ENCODE results near the gene TPRG1L. TPM values are rescaled to one million over a fixed set of nuclear protein-coding genes. Genes with fewer than 3 reads are reported as not detected.

The TPRG1L gene
- polyA plus RNA-seq, 1 donor from 2014 or later, result 37.8 TPM

GRCh38 chr1:3625151-3625907 is 514 bp downstream of the TPRG1L start:
- Mint-ChIP-seq H3K4me3 (peak overlapping the region; percentile 83 to 99 (median 94)), H3K27me3 (no peaks in the 10 kb centered on the region), H3K9me3 (no peaks in the 10 kb centered on the region), H3K4me1 (peaks cover 26 to 30% (median 27%) of the 10 kb centered on the region in 3 donors), H3K27ac (peak overlapping the region in 2 of 3 donors; percentile 46 to 86), H3K36me3 (peaks cover 1% of the 10 kb centered on the region)

- Mint-ChIP-seq H3K27ac (peak overlapping the region; percentile 13 to 86 (median 80)), H3K4me1 (peaks cover 26 to 32% (median 29%) of the 10 kb centered on the region in 3 donors), H3K27me3 (no peaks in the 10 kb centered on the region), H3K9me3 (no peaks in the 10 kb centered on the region), H3K36me3 (peaks cover 1% of the 10 kb centered on the region), H3K4me3 (peak overlapping the region; percentile 83 to 99 (median 94))
These were observed 1.2 kb downstream of the TPRG1L start for GRCh38 chr1:3626025-3626424.

- Mint-ChIP-seq H3K4me1 (peaks cover 19 to 26% (median 23%) of the 10 kb centered on the region in 3 donors), H3K27me3 (no peaks in the 10 kb centered on the region), H3K4me3 (peak overlapping the region in 1 of 4 donors; percentile 75), H3K36me3 (peaks cover 1% of the 10 kb centered on the region), H3K27ac (no peak overlapping the region), H3K9me3 (no peaks in the 10 kb centered on the region)
These were observed 2.9 kb downstream of the TPRG1L start for GRCh38 chr1:3627515-3628253.

GRCh38 chr1:3628445-3628844 is 3.6 kb downstream of the TPRG1L start:
- peaks cover 14 to 25% (median 18%) of the 10 kb centered on the region in 3 donors for H3K4me1 Mint-ChIP-seq
- no peaks in the 10 kb centered on the region for H3K27me3 Mint-ChIP-seq
- peaks cover 1% of the 10 kb centered on the region for H3K36me3 Mint-ChIP-seq
- peak overlapping the region in 1 of 4 donors; percentile 75 for H3K4me3 Mint-ChIP-seq
- no peak overlapping the region for H3K27ac Mint-ChIP-seq
- H3K9me3 Mint-ChIP-seq, result no peaks in the 10 kb centered on the region

GRCh38 chr1:3629561-3630160 is 4.8 kb downstream of the TPRG1L start:
- Mint-ChIP-seq H3K36me3 (peaks cover 1% of the 10 kb centered on the region), H3K4me3 (peak overlapping the region in 1 of 4 donors; percentile 75), H3K4me1 (peaks cover 7 to 17% (median 12%) of the 10 kb centered on the region in 3 donors), H3K27me3 (no peaks in the 10 kb centered on the region), H3K27ac (peak overlapping the region in 2 of 3 donors; percentile 31 to 63), H3K9me3 (no peaks in the 10 kb centered on the region)

GRCh38 chr1:3630161-3630611 is 5.4 kb downstream of the TPRG1L start:
- H3K4me1 Mint-ChIP-seq, result peaks cover 6 to 14% (median 12%) of the 10 kb centered on the region in 3 donors
- peak overlapping the region in 1 of 4 donors; percentile 75 for H3K4me3 Mint-ChIP-seq
- H3K36me3 Mint-ChIP-seq, result peaks cover 2% of the 10 kb centered on the region
- H3K27ac Mint-ChIP-seq, result peak overlapping the region in 1 of 3 donors; percentile 63
- H3K27me3 Mint-ChIP-seq, result no peaks in the 10 kb centered on the region
- no peaks in the 10 kb centered on the region for H3K9me3 Mint-ChIP-seq

GRCh38 chr1:3630914-3631313 is 6.1 kb downstream of the TPRG1L start:
- peaks cover 3% of the 10 kb centered on the region for H3K36me3 Mint-ChIP-seq
- H3K9me3 Mint-ChIP-seq, result no peaks in the 10 kb centered on the region
- no peak overlapping the region for H3K27ac Mint-ChIP-seq
- H3K27me3 Mint-ChIP-seq, result no peaks in the 10 kb centered on the region
- H3K4me3 Mint-ChIP-seq, result no peak overlapping the region
- H3K4me1 Mint-ChIP-seq, result peaks cover 3 to 11% (median 9%) of the 10 kb centered on the region in 3 donors

- Mint-ChIP-seq H3K27me3 (no peaks in the 10 kb centered on the region), H3K36me3 (peaks cover 4% of the 10 kb centered on the region), H3K9me3 (no peaks in the 10 kb centered on the region), H3K4me3 (no peak overlapping the region), H3K4me1 (peaks cover 0 to 6% (median 6%) of the 10 kb centered on the region in 3 donors), H3K27ac (no peak overlapping the region)
These were observed 6.8 kb downstream of the TPRG1L start for GRCh38 chr1:3631320-3632260.

- Mint-ChIP-seq H3K9me3 (no peaks in the 10 kb centered on the region), H3K27me3 (no peaks in the 10 kb centered on the region), H3K27ac (no peak overlapping the region), H3K36me3 (peaks cover 7% of the 10 kb centered on the region), H3K4me3 (no peak overlapping the region), H3K4me1 (peaks cover 0 to 6% (median 6%) of the 10 kb centered on the region in 3 donors)
These were observed 7.5 kb downstream of the TPRG1L start for GRCh38 chr1:3632298-3632697.

GRCh38 chr1:3632716-3633343 is 8.0 kb downstream of the TPRG1L start:
- peaks cover 7% of the 10 kb centered on the region for H3K36me3 Mint-ChIP-seq
- no peaks in the 10 kb centered on the region for H3K9me3 Mint-ChIP-seq

GRCh38 chr1:3633344-3634058 is 8.7 kb downstream of the TPRG1L start:
- no peaks in the 10 kb centered on the region for H3K27me3 Mint-ChIP-seq
- no peaks in the 10 kb centered on the region for H3K9me3 Mint-ChIP-seq
- H3K36me3 Mint-ChIP-seq, result peaks cover 7% of the 10 kb centered on the region
- H3K4me3 Mint-ChIP-seq, result no peak overlapping the region
- H3K4me1 Mint-ChIP-seq, result peaks cover 0 to 6% (median 6%) of the 10 kb centered on the region in 3 donors
- no peak overlapping the region for H3K27ac Mint-ChIP-seq

More at GRCh38 chr1:3632716-3633343, 8.0 kb downstream of the TPRG1L start:
- Mint-ChIP-seq H3K27ac (no peak overlapping the region), H3K4me3 (no peak overlapping the region), H3K27me3 (no peaks in the 10 kb centered on the region), H3K4me1 (peaks cover 0 to 6% (median 6%) of the 10 kb centered on the region in 3 donors)

- Mint-ChIP-seq H3K27ac (no peak overlapping the region), H3K27me3 (no peaks in the 10 kb centered on the region), H3K9me3 (no peaks in the 10 kb centered on the region), H3K4me3 (peak overlapping the region in 1 of 4 donors; percentile 30), H3K36me3 (peaks cover 8% of the 10 kb centered on the region), H3K4me1 (peaks cover 0 to 6% (median 6%) of the 10 kb centered on the region in 3 donors)
These were observed 9.4 kb downstream of the TPRG1L start for GRCh38 chr1:3634059-3634800.

GRCh38 chr1:3636080-3636479 is 11.3 kb downstream of the TPRG1L start:
- no peaks in the 10 kb centered on the region for H3K9me3 Mint-ChIP-seq
- peak overlapping the region in 1 of 4 donors; percentile 28 for H3K4me3 Mint-ChIP-seq
- H3K36me3 Mint-ChIP-seq, result peaks cover 8% of the 10 kb centered on the region
- no peak overlapping the region for H3K27ac Mint-ChIP-seq
- no peaks in the 10 kb centered on the region for H3K4me1 Mint-ChIP-seq
- no peaks in the 10 kb centered on the region for H3K27me3 Mint-ChIP-seq

All from IgD-negative memory B cell (primary cell).